GM04503 (cell line): ENCODE measurements around the gene INPP4A.
"Not testable (repeated sequence)": the region's sequence is repeated elsewhere in the genome, so short reads cannot be mapped to it uniquely, and the experiment has no call there.

Source experiments
- DNase-seq: peaks from one replicate; pipeline ENCODE4 v3.0.0-alpha.2; 2012; ENCODE audit warnings: low read depth

Gene INPP4A

GRCh38 chr2:98444436-98445176 is at the start of gene INPP4A:
Gene INPP4A, plus strand, starts transcription at chr2:98444858. Its CDS starts 75,191 bp downstream, at chr2:98520049.
- DNase-seq: no peak

- DNase-seq: no peak
Observed at GRCh38 chr2:98395977-98396376, 48.7 kb upstream of the INPP4A start.

- no peak for DNase-seq
Observed at GRCh38 chr2:98396745-98397355, 47.8 kb upstream of the INPP4A start.

GRCh38 chr2:98399140-98399539 is 45.5 kb upstream of the INPP4A start:
- DNase-seq: no peak

- no peak for DNase-seq
Observed at GRCh38 chr2:98403878-98404277, 40.8 kb upstream of the INPP4A start.

GRCh38 chr2:98404556-98405250 is 40.0 kb upstream of the INPP4A start:
- no peak for DNase-seq

GRCh38 chr2:98405301-98405700 is 39.4 kb upstream of the INPP4A start:
- no peak for DNase-seq

GRCh38 chr2:98408155-98408554 is 36.5 kb upstream of the INPP4A start:
- DNase-seq: no peak

- DNase-seq: peak; percentile 19
Observed at GRCh38 chr2:98412751-98413458, 31.8 kb upstream of the INPP4A start.

GRCh38 chr2:98414246-98414645 is 30.4 kb upstream of the INPP4A start:
- DNase-seq: not testable (repeated sequence)

- not testable (repeated sequence) for DNase-seq
Observed at GRCh38 chr2:98415719-98416248, 28.9 kb upstream of the INPP4A start.

- no peak for DNase-seq
Observed at GRCh38 chr2:98416383-98417159, 28.1 kb upstream of the INPP4A start.

GRCh38 chr2:98419544-98419943 is 25.1 kb upstream of the INPP4A start:
- no peak for DNase-seq

- DNase-seq: no peak
Observed at GRCh38 chr2:98419977-98420725, 24.5 kb upstream of the INPP4A start.

GRCh38 chr2:98422449-98422848 is 22.2 kb upstream of the INPP4A start:
- no peak for DNase-seq

GRCh38 chr2:98426771-98427170 is 17.9 kb upstream of the INPP4A start:
- DNase-seq: no peak

GRCh38 chr2:98432145-98432544 is 12.5 kb upstream of the INPP4A start:
- DNase-seq: no peak

GRCh38 chr2:98433363-98433964 is 11.2 kb upstream of the INPP4A start:
- DNase-seq: no peak

GRCh38 chr2:98434492-98434891 is 10.2 kb upstream of the INPP4A start:
- no peak for DNase-seq

GRCh38 chr2:98435670-98436069 is 9.0 kb upstream of the INPP4A start:
- not testable (repeated sequence) for DNase-seq
